Stimulated activated effector memory CD8-positive, alpha-beta T cell treated with anti-CD3 and anti-CD28 coated beads, Interleukin-12 subunit alpha, Interleukin-12 subunit beta, amount 100 ng/mL, for 72 hours (primary cell): Measurements from ENCODE around the gene MAML1.
A peak's percentile ranks its signal among the peaks of the same experiment; 100 is the strongest.
"Not testable (repeated sequence)": the region's sequence is repeated elsewhere in the genome, so short reads cannot be mapped to it uniquely, and the experiment has no call there.

Source experiments
- ATAC-seq: fragments of 150-1000 bp; cut with Tn5 transposase; 2 replicates; pipeline ENCODE4 v1.10.0; 2021
- DNase-seq, 2 donors: peaks; one replicate each; pipeline ENCODE4 v3.0.0; 2021 to 2022; ENCODE audit warnings: low spot score in 2 of 2
- H3K27ac Mint-ChIP-seq: one replicate; pipeline ENCODE4 v1.8.0; 2022; ENCODE audit warnings: mild to moderate bottlenecking, mixed read lengths
- H3K36me3 Mint-ChIP-seq: one replicate; pipeline ENCODE4 v1.8.0; 2022; ENCODE audit warnings: mild to moderate bottlenecking, mixed read lengths
- H3K4me1 Mint-ChIP-seq: one replicate; pipeline ENCODE4 v1.8.0; 2022; ENCODE audit warnings: mixed read lengths
- H3K4me3 Mint-ChIP-seq: one replicate; pipeline ENCODE4 v1.8.0; 2022; ENCODE audit warnings: mild to moderate bottlenecking, mixed read lengths
- H3K9me3 Mint-ChIP-seq: one replicate; pipeline ENCODE4 v1.8.0; 2022; ENCODE audit warnings: mixed read lengths

The MAML1 gene

GRCh38 chr5:179729727-179730126 is 2.9 kb upstream of the MAML1 start:
- Mint-ChIP-seq H3K27ac (peak overlapping the region; percentile 17), H3K4me1 (peaks cover 14% of the 10 kb centered on the region), H3K4me3 (no peak overlapping the region), H3K36me3 (peaks cover 93% of the 10 kb centered on the region), H3K9me3 (no peaks in the 10 kb centered on the region)
- ATAC-seq (no peak), DNase-seq (no peak)

- Mint-ChIP-seq H3K9me3 (no peaks in the 10 kb centered on the region), H3K4me3 (no peak overlapping the region), H3K4me1 (peaks cover 16% of the 10 kb centered on the region), H3K27ac (peak overlapping the region; percentile 89), H3K36me3 (peaks cover 93% of the 10 kb centered on the region)
- DNase-seq (no peak), ATAC-seq (no peak)
These were observed 2.3 kb upstream of the MAML1 start for GRCh38 chr5:179730356-179730755.

- H3K27ac Mint-ChIP-seq, result peak overlapping the region; percentile 89
- DNase-seq, result no peak
- no peaks in the 10 kb centered on the region for H3K9me3 Mint-ChIP-seq
- H3K4me3 Mint-ChIP-seq, result no peak overlapping the region
- peaks cover 93% of the 10 kb centered on the region for H3K36me3 Mint-ChIP-seq
- H3K4me1 Mint-ChIP-seq, result peaks cover 16% of the 10 kb centered on the region
- no peak for ATAC-seq
These were observed 1.8 kb upstream of the MAML1 start for GRCh38 chr5:179730852-179731251.

- peaks cover 84% of the 10 kb centered on the region for H3K36me3 Mint-ChIP-seq
- peak overlapping the region; percentile 85 for H3K4me3 Mint-ChIP-seq
- H3K4me1 Mint-ChIP-seq, result peaks cover 17% of the 10 kb centered on the region
- DNase-seq, result peak; percentile 12 to 67
- peak; percentile 55 for ATAC-seq
- H3K9me3 Mint-ChIP-seq, result no peaks in the 10 kb centered on the region
- H3K27ac Mint-ChIP-seq, result peak overlapping the region; percentile 89
These were observed 721 bp upstream of the MAML1 start for GRCh38 chr5:179731791-179732411.

GRCh38 chr5:179732918-179733771 is 523 bp downstream of the MAML1 start:
- H3K27ac Mint-ChIP-seq, result peak overlapping the region; percentile 89
- DNase-seq (peak in 1 of 2 donors; percentile 68), ATAC-seq (peak; percentile 55)
- no peaks in the 10 kb centered on the region for H3K9me3 Mint-ChIP-seq
- peaks cover 30% of the 10 kb centered on the region for H3K4me1 Mint-ChIP-seq
- peak overlapping the region; percentile 85 for H3K4me3 Mint-ChIP-seq
- H3K36me3 Mint-ChIP-seq, result peaks cover 76% of the 10 kb centered on the region

DNA sequence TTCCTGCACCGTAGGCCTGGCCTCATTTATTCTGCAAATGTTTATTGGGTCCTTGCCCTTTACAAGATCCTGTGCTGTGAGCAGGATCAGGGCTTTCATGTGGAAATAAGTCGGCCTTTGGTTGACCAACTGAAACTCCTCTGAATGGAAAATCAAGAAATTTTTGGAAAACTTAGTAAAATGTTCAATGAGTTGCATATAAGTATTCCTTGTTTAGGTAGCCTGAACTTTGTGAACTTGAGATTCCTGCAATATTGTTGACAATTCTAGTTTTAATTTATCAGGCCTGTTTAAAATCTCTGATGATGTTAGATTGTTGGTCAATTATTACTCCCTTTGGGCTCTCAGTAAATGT is 1.1 kb downstream of the MAML1 start:
- Mint-ChIP-seq H3K27ac (peak overlapping the region; percentile 87), H3K4me3 (peak overlapping the region; percentile 85), H3K36me3 (peaks cover 76% of the 10 kb centered on the region), H3K9me3 (no peaks in the 10 kb centered on the region), H3K4me1 (peaks cover 36% of the 10 kb centered on the region)
- DNase-seq (no peak), ATAC-seq (no peak)

GRCh38 chr5:179734536-179735164 is 2.0 kb downstream of the MAML1 start:
- Mint-ChIP-seq H3K27ac (peak overlapping the region; percentile 87), H3K36me3 (peaks cover 72% of the 10 kb centered on the region), H3K9me3 (no peaks in the 10 kb centered on the region), H3K4me3 (peak overlapping the region; percentile 85), H3K4me1 (peaks cover 44% of the 10 kb centered on the region)
- DNase-seq, result no peak
- ATAC-seq, result no peak

DNA sequence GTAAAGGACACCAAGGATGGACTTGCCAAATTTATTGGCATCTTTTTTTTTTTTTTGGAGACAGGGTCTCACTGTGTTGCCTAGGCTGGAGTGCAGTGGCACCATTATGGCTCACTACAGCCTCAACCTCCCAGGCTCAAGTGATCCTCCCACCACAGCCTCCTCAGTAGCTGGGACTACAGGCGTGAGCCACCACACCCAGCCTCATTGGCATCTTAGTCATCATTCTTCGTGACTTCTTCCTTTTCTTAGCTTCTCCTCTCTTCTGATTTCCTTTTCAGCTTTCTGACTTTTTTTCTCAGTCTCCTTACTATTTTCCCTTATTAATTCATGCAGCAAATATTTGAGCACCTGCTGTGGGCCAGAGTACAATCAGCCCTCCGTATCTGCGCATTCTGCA is 6.1 kb downstream of the MAML1 start:
- no peak for DNase-seq
- peak overlapping the region; percentile 8 for H3K27ac Mint-ChIP-seq
- no peak for ATAC-seq
- peaks cover 54% of the 10 kb centered on the region for H3K4me1 Mint-ChIP-seq
- H3K9me3 Mint-ChIP-seq, result no peaks in the 10 kb centered on the region
- H3K36me3 Mint-ChIP-seq, result peaks cover 65% of the 10 kb centered on the region
- no peak overlapping the region for H3K4me3 Mint-ChIP-seq

DNA sequence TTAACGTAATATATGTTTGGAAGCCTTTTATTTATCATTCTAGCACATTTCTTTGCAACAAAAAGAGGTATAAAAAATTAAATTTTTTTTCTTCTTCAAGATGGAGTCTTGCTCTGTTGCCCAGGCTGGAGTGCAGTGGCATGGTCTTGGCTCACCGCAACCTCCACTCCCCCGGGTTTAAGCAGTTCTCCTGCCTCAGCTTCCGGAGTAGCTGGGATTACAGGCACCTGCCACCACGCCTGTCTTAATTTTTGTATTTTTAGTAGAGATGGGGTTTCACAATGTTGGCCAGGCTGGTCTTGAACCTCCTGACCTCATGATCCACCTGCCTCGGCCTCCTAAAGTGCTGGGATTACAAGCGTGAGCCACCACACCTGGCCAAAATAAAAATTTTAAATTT is 11.5 kb downstream of the MAML1 start:
- not testable (repeated sequence) for H3K4me3 Mint-ChIP-seq, H3K27ac Mint-ChIP-seq, ATAC-seq, H3K9me3 Mint-ChIP-seq, DNase-seq
- peaks cover 41% of the 10 kb centered on the region for H3K4me1 Mint-ChIP-seq
- peaks cover 63% of the 10 kb centered on the region for H3K36me3 Mint-ChIP-seq

- ATAC-seq, result no peak
- Mint-ChIP-seq H3K4me1 (peaks cover 34% of the 10 kb centered on the region), H3K27ac (peak overlapping the region; percentile 78), H3K36me3 (peaks cover 42% of the 10 kb centered on the region), H3K9me3 (no peaks in the 10 kb centered on the region), H3K4me3 (no peak overlapping the region)
- no peak for DNase-seq
These were observed 14.2 kb downstream of the MAML1 start for GRCh38 chr5:179746872-179747271.

- Mint-ChIP-seq H3K36me3 (peaks cover 44% of the 10 kb centered on the region), H3K27ac (no peak overlapping the region), H3K4me1 (peaks cover 34% of the 10 kb centered on the region), H3K9me3 (no peaks in the 10 kb centered on the region), H3K4me3 (no peak overlapping the region)
- DNase-seq, result no peak
- no peak for ATAC-seq
These were observed 15.2 kb downstream of the MAML1 start for GRCh38 chr5:179747811-179748210.

- Mint-ChIP-seq H3K9me3 (no peaks in the 10 kb centered on the region), H3K27ac (peak overlapping the region; percentile 29), H3K4me3 (no peak overlapping the region), H3K36me3 (peaks cover 34% of the 10 kb centered on the region), H3K4me1 (peaks cover 51% of the 10 kb centered on the region)
- DNase-seq (no peak), ATAC-seq (no peak)
These were observed 17.4 kb downstream of the MAML1 start for GRCh38 chr5:179749857-179750508.

DNA sequence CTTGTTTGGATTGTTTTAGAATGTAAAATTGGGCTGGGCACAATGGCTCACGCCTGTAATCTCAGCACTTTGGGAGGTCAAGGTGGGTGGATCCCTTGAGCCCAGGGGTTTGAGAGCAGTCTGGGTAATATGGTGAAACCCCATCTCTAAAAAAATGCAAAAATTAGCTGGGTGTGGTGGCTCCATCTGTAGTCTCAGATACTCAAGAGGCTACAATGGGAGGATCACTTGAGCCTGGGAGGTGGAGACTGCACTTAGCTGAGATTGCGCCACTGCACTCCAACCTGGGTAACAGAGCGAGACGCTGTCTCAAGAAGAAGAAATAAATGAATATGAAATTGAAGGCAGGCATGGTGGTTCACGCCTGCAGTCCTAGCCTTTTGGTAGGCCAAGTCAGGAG is 21.3 kb downstream of the MAML1 start:
- no peak for DNase-seq
- no peak overlapping the region for H3K4me3 Mint-ChIP-seq
- peaks cover 42% of the 10 kb centered on the region for H3K4me1 Mint-ChIP-seq
- H3K36me3 Mint-ChIP-seq, result peaks cover 12% of the 10 kb centered on the region
- H3K27ac Mint-ChIP-seq, result peak overlapping the region; percentile 49
- ATAC-seq, result no peak
- no peaks in the 10 kb centered on the region for H3K9me3 Mint-ChIP-seq

- Mint-ChIP-seq H3K27ac (peak overlapping the region; percentile 49), H3K4me1 (peaks cover 46% of the 10 kb centered on the region), H3K9me3 (no peaks in the 10 kb centered on the region), H3K36me3 (peaks cover 12% of the 10 kb centered on the region), H3K4me3 (no peak overlapping the region)
- ATAC-seq (no peak), DNase-seq (no peak)
These were observed 22.4 kb downstream of the MAML1 start for GRCh38 chr5:179755022-179755421.

DNA sequence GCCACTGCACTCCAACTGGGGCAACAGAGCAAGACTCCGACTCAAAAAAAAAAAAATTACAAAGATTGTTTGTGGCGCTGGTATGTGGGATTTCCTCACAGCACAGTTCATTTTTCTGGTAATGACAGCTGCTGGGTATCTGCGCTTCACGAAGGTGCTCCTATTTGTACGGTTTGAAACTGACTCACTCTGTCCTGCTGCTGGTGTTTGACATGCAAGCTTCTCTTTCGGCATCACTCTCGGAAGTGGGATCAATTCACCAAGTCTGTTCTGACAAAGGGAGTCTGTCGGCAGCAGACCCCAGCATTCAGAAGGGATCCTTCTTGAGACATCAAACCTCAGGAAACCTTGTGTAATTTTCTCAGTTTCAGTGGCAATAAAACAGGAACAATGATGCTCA is 26.3 kb downstream of the MAML1 start:
- no peak for DNase-seq
- Mint-ChIP-seq H3K4me1 (peaks cover 68% of the 10 kb centered on the region), H3K27ac (peak overlapping the region; percentile 92), H3K36me3 (peaks cover under 1% of the 10 kb centered on the region), H3K4me3 (no peak overlapping the region), H3K9me3 (no peaks in the 10 kb centered on the region)
- ATAC-seq, result no peak
